Endometrial microvascular endothelial cells (primary cell): ENCODE data around the gene KIR3DL1. TPM values are rescaled to one million over a fixed set of nuclear protein-coding genes. Genes with fewer than 3 reads are reported as not detected.

Source experiments
- in situ Hi-C: cut with HindIII; loops from 2 replicates; pipeline ENCODE4 v1.10.0; 2017; ENCODE audit warnings: low sequenced_read_pairs, low pct_unique_long_range_greater_than_20kb; ENCODE audit errors: inconsistent ontology term
- total RNA-seq: library from RNA; depleted of rRNA; stranded (reverse); fragments of >200 nt; gene quantifications from one replicate; pipeline ENCODE4 v1.2.3, GENCODE V29; 2015; ENCODE audit errors: inconsistent ontology term

Gene KIR3DL1
- total RNA-seq, 1 donor from 2014 or later: not detected

GRCh38 chr19:54873990-54874389, 57.7 kb downstream of the KIR3DL1 start, which contains the start of gene FCAR:
FCAR (plus strand) TSS chr19:54874235; CDS start chr19:54874290, 55 bp downstream.
- in situ Hi-C loops: no loop called here

- in situ Hi-C loops: no loop called here
Observed at GRCh38 chr19:54875506-54875905, 59.2 kb downstream of the KIR3DL1 start.

- in situ Hi-C loops: no loop called here
Observed at GRCh38 chr19:54877471-54877870, 61.2 kb downstream of the KIR3DL1 start.

Other genes starting within 250 kb of the KIR3DL1 start
- not detected for gene LILRA2, start 242.7 kb upstream of the KIR3DL1 start, total RNA-seq
- not detected for gene LILRA1, start 222.8 kb upstream of the KIR3DL1 start, total RNA-seq
- not detected for gene LILRB1, start 186.0 kb upstream of the KIR3DL1 start, total RNA-seq
- gene LILRB4, start 153.5 kb upstream of the KIR3DL1 start, total RNA-seq: not detected
- not detected for gene KIR3DL3, start 92.0 kb upstream of the KIR3DL1 start, total RNA-seq
- gene KIR2DL3, start 78.0 kb upstream of the KIR3DL1 start, total RNA-seq: not detected
- gene KIR2DL1, start 46.7 kb upstream of the KIR3DL1 start, total RNA-seq: not detected
- gene KIR2DL4, start 12.9 kb upstream of the KIR3DL1 start, total RNA-seq: not detected
- gene KIR2DS4, start 16.2 kb downstream of the KIR3DL1 start, total RNA-seq: not detected
- gene KIR3DL2, start 34.0 kb downstream of the KIR3DL1 start, total RNA-seq: not detected
- gene FCAR, start 57.8 kb downstream of the KIR3DL1 start, total RNA-seq: not detected
- gene NCR1, start 89.7 kb downstream of the KIR3DL1 start, total RNA-seq: not detected
- not detected for gene NLRP7, start 131.1 kb downstream of the KIR3DL1 start, total RNA-seq
- 3.0 TPM for gene NLRP2, start 149.9 kb downstream of the KIR3DL1 start, total RNA-seq
- gene GP6, start 221.8 kb downstream of the KIR3DL1 start, total RNA-seq: not detected
- 9.8 TPM for gene RDH13, start 246.7 kb downstream of the KIR3DL1 start, total RNA-seq